Neural progenitor cell (in vitro differentiated cells): Measurements from ENCODE around the gene PRR35. TPM values are rescaled to one million over a fixed set of nuclear protein-coding genes. Genes with fewer than 3 reads are reported as not detected.

ENCODE experiments used
- DNase-seq: peaks from one replicate; pipeline ENCODE4 v3.0.0-alpha.2; 2016; ENCODE audit warnings: low spot score
- H2AFZ ChIP-seq: fragments of 200-600 bp; sonication (generic); replicated peaks from 2 replicates; pipeline ENCODE4 v1.6.1; 2016; ENCODE audit warnings: antibody characterized with exemption
- H3F3A ChIP-seq: fragments of 200-600 bp; sonication (generic); 2 replicates; pipeline ENCODE4 v1.6.1; 2016; ENCODE audit warnings: antibody characterized with exemption, low read depth
- H3K27ac ChIP-seq: fragments of 200-600 bp; sonication (generic); 2 replicates; pipeline ENCODE4 v1.5.1; 2016; ENCODE audit warnings: mild to moderate bottlenecking
- H3K27me3 ChIP-seq: fragments of 200-600 bp; sonication (generic); 2 replicates; pipeline ENCODE4 v1.6.1; 2016; ENCODE audit warnings: mild to moderate bottlenecking, moderate library complexity
- H3K36me3 ChIP-seq: fragments of 200-600 bp; sonication (generic); 2 replicates; pipeline ENCODE4 v1.5.1; 2016
- H3K4me1 ChIP-seq: fragments of 200-600 bp; sonication (generic); 2 replicates; pipeline ENCODE4 v1.6.1; 2016; ENCODE audit warnings: mixed run types
- H3K4me2 ChIP-seq: fragments of 200-600 bp; sonication (generic); 2 replicates; pipeline ENCODE4 v1.6.1; 2016
- H3K4me3 ChIP-seq: fragments of 200-600 bp; sonication (generic); 2 replicates; pipeline ENCODE4 v1.5.1; 2016
- H3K79me2 ChIP-seq: fragments of 200-600 bp; sonication (generic); 2 replicates; pipeline ENCODE4 v1.6.1; 2016; ENCODE audit warnings: low read depth
- H3K9ac ChIP-seq: fragments of 200-600 bp; sonication (generic); 2 replicates; pipeline ENCODE4 v1.6.1; 2016
- H3K9me3 ChIP-seq: fragments of 200-600 bp; sonication (generic); 2 replicates; pipeline ENCODE4 v1.5.1; 2016; ENCODE audit warnings: low read depth
- H4K20me1 ChIP-seq: fragments of 200-600 bp; sonication (generic); 2 replicates; pipeline ENCODE4 v1.6.1; 2016; ENCODE audit warnings: low read depth
- H3K27ac Mint-ChIP-seq: 3 replicates; pipeline ENCODE4 v1.8.0; 2021; ENCODE audit warnings: mixed read lengths
- H3K27me3 Mint-ChIP-seq: 2 replicates; pipeline ENCODE4 v1.8.0; 2022; ENCODE audit warnings: low read depth, mild to moderate bottlenecking, inconsistent platforms, moderate library complexity, mixed read lengths; ENCODE audit not compliant: insufficient read depth
- H3K36me3 Mint-ChIP-seq: 3 replicates; pipeline ENCODE4 v1.8.0; 2021; ENCODE audit warnings: mixed read lengths
- H3K4me1 Mint-ChIP-seq: 3 replicates; pipeline ENCODE4 v1.8.0; 2021; ENCODE audit warnings: mixed read lengths
- H3K4me3 Mint-ChIP-seq: 3 replicates; pipeline ENCODE4 v1.8.0; 2021; ENCODE audit warnings: mild to moderate bottlenecking, moderate library complexity, mixed read lengths
- H3K9me3 Mint-ChIP-seq: 3 replicates; pipeline ENCODE4 v1.8.0; 2020; ENCODE audit warnings: mixed read lengths
- EZH2 ChIP-seq: fragments of 200-600 bp; sonication (generic); IDR thresholded peaks from 2 replicates; pipeline ENCODE4 v1.6.1; 2017; ENCODE audit warnings: antibody characterized with exemption, mild to moderate bottlenecking, moderate library complexity
- EZH2phosphoT487 ChIP-seq: fragments of 200-600 bp; sonication (generic); IDR thresholded peaks from 2 replicates; pipeline ENCODE4 v1.6.1; 2017; ENCODE audit warnings: antibody characterized with exemption
- total RNA-seq: library from RNA; depleted of rRNA; stranded (reverse); fragments of >200 nt; gene quantifications from 2 replicates; pipeline ENCODE4 v1.2.3, GENCODE V29; 2015; ENCODE audit warnings: low replicate concordance
- TF ChIP-seq, protein P1 (sequence below): fragments of 200-600 bp; sonication (generic); IDR thresholded peaks from 2 replicates; pipeline ENCODE4 v1.5.1; 2017; ENCODE audit warnings: antibody characterized with exemption, mild to moderate bottlenecking

Gene PRR35
- total RNA-seq, 1 donor from 2014 or later: not detected

GRCh38 chr16:575354-576196 is 15.4 kb downstream of the PRR35 start:
- H3K27ac Mint-ChIP-seq: no peak overlapping the region
- Histone ChIP-seq H3K4me3 (no peak overlapping the region), H3K27ac (no peak overlapping the region), H3K4me2 (no peak overlapping the region), H2AFZ (no peak overlapping the region), H3K79me2 (peaks cover 3% of the 10 kb centered on the region), H4K20me1 (peaks cover 37% of the 10 kb centered on the region), H3F3A (peaks cover 4% of the 10 kb centered on the region), H3K27me3 (no peaks in the 10 kb centered on the region), H3K9ac (no peak overlapping the region), H3K36me3 (no peaks in the 10 kb centered on the region), H3K9me3 (no peaks in the 10 kb centered on the region), H3K4me1 (no peaks in the 10 kb centered on the region)
- no peak for TF ChIP-seq EZH2phosphoT487
- no peaks in the 10 kb centered on the region for H3K9me3 Mint-ChIP-seq
- no peak for DNase-seq
- H3K4me3 Mint-ChIP-seq: no peak overlapping the region
- no peaks in the 10 kb centered on the region for H3K36me3 Mint-ChIP-seq
- H3K4me1 Mint-ChIP-seq: peaks cover 17% of the 10 kb centered on the region
- H3K27me3 Mint-ChIP-seq: peaks cover 6% of the 10 kb centered on the region

DNA sequence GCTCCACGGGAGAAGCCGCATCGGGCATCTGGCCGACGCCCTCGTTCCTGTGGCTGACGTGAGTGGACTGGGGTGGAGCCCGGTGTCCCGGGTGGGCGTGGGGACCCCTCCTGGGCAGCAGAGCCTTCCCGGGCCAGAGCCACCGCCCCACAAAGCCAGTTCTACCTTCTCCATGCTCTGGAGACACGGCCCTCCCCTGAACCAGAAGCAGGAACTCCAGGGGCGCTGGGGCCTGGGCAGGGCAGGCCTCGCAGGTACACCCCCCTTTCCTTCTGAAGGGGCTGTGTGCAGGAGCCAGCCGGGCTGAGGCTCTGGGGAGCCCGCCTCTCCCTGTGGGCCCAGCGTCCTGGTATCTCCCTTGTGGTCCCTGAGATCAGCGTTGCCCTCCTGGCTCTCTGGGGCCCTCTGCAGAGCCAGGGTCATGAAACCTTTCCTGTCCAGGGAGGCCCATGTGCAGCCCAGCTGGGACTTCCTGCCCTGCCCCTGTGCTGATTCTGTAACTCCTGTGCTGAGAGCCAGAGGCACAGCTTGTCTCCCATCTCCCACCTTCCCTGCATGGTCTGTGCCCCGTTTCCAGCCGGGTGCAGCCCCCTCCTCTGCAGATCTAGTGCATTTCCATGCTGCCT is 16.1 kb downstream of the PRR35 start:
- Mint-ChIP-seq H3K27me3 (peaks cover 5% of the 10 kb centered on the region), H3K9me3 (no peaks in the 10 kb centered on the region), H3K4me1 (peaks cover 10% of the 10 kb centered on the region), H3K27ac (no peak overlapping the region), H3K36me3 (no peaks in the 10 kb centered on the region), H3K4me3 (no peak overlapping the region)
- H3K4me3 ChIP-seq: no peak overlapping the region
- DNase-seq: no peak
- no peaks in the 10 kb centered on the region for H3K9me3 ChIP-seq
- no peak for TF ChIP-seq EZH2phosphoT487
- TF ChIP-seq EZH2: no peak
- TF ChIP-seq, protein P1, sequence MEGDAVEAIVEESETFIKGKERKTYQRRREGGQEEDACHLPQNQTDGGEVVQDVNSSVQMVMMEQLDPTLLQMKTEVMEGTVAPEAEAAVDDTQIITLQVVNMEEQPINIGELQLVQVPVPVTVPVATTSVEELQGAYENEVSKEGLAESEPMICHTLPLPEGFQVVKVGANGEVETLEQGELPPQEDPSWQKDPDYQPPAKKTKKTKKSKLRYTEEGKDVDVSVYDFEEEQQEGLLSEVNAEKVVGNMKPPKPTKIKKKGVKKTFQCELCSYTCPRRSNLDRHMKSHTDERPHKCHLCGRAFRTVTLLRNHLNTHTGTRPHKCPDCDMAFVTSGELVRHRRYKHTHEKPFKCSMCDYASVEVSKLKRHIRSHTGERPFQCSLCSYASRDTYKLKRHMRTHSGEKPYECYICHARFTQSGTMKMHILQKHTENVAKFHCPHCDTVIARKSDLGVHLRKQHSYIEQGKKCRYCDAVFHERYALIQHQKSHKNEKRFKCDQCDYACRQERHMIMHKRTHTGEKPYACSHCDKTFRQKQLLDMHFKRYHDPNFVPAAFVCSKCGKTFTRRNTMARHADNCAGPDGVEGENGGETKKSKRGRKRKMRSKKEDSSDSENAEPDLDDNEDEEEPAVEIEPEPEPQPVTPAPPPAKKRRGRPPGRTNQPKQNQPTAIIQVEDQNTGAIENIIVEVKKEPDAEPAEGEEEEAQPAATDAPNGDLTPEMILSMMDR: no peak
- peaks cover 34% of the 10 kb centered on the region for H4K20me1 ChIP-seq
- no peak overlapping the region for H3K9ac ChIP-seq
- no peak overlapping the region for H2AFZ ChIP-seq
- H3K27ac ChIP-seq: no peak overlapping the region
- no peaks in the 10 kb centered on the region for H3K4me1 ChIP-seq
- no peak overlapping the region for H3K4me2 ChIP-seq
- no peaks in the 10 kb centered on the region for H3K79me2 ChIP-seq
- no peaks in the 10 kb centered on the region for H3K36me3 ChIP-seq
- peaks cover 4% of the 10 kb centered on the region for H3F3A ChIP-seq
- H3K27me3 ChIP-seq: no peaks in the 10 kb centered on the region

GRCh38 chr16:576823-577201 is 16.6 kb downstream of the PRR35 start:
- peaks cover 4% of the 10 kb centered on the region for H3F3A ChIP-seq
- H3K4me1 ChIP-seq: no peaks in the 10 kb centered on the region
- H3K27ac Mint-ChIP-seq: no peak overlapping the region
- H3K9me3 Mint-ChIP-seq: no peaks in the 10 kb centered on the region
- peaks cover 5% of the 10 kb centered on the region for H3K4me1 Mint-ChIP-seq
- peaks cover 2% of the 10 kb centered on the region for H3K27me3 Mint-ChIP-seq
- no peak overlapping the region for H3K4me3 ChIP-seq
- H3K9me3 ChIP-seq: no peaks in the 10 kb centered on the region
- no peaks in the 10 kb centered on the region for H3K36me3 Mint-ChIP-seq
- peak; percentile 72 for DNase-seq
- no peak overlapping the region for H3K4me2 ChIP-seq
- no peaks in the 10 kb centered on the region for H3K36me3 ChIP-seq
- H3K79me2 ChIP-seq: no peaks in the 10 kb centered on the region
- H3K4me3 Mint-ChIP-seq: no peak overlapping the region
- no peak overlapping the region for H3K9ac ChIP-seq
- H3K27ac ChIP-seq: no peak overlapping the region
- no peaks in the 10 kb centered on the region for H3K27me3 ChIP-seq
- no peak overlapping the region for H2AFZ ChIP-seq
- peaks cover 31% of the 10 kb centered on the region for H4K20me1 ChIP-seq
- TF ChIP-seq EZH2phosphoT487: no peak
- TF ChIP-seq, protein P1: peak; percentile 50
- no peak for TF ChIP-seq EZH2

- H3K4me2 ChIP-seq: no peak overlapping the region
- peaks cover 5% of the 10 kb centered on the region for H3F3A ChIP-seq
- H3K36me3 Mint-ChIP-seq: no peaks in the 10 kb centered on the region
- TF ChIP-seq EZH2phosphoT487: no peak
- no peaks in the 10 kb centered on the region for H3K79me2 ChIP-seq
- peaks cover 3% of the 10 kb centered on the region for H3K4me1 Mint-ChIP-seq
- no peak overlapping the region for H3K27ac Mint-ChIP-seq
- no peaks in the 10 kb centered on the region for H3K9me3 ChIP-seq
- no peak overlapping the region for H3K27ac ChIP-seq
- no peak overlapping the region for H3K9ac ChIP-seq
- peaks cover 29% of the 10 kb centered on the region for H4K20me1 ChIP-seq
- H3K27me3 Mint-ChIP-seq: peaks cover 2% of the 10 kb centered on the region
- no peak for DNase-seq
- no peaks in the 10 kb centered on the region for H3K4me1 ChIP-seq
- H3K9me3 Mint-ChIP-seq: no peaks in the 10 kb centered on the region
- no peaks in the 10 kb centered on the region for H3K27me3 ChIP-seq
- no peaks in the 10 kb centered on the region for H3K36me3 ChIP-seq
- no peak overlapping the region for H2AFZ ChIP-seq
- H3K4me3 Mint-ChIP-seq: no peak overlapping the region
- H3K4me3 ChIP-seq: no peak overlapping the region
Measured at GRCh38 chr16:577796-578195, 17.6 kb downstream of the PRR35 start.
